GM12878 (cell line): ENCODE data around the gene CHL1. TPM values are rescaled to one million over a fixed set of nuclear protein-coding genes. Genes with fewer than 3 reads are reported as not detected.

Experiments
- ATAC-seq: fragments of 200-7000 bp; cut with Tn5 transposase; 3 replicates; pipeline ENCODE4 v1.9.1; 2020; ENCODE audit warnings: mild to moderate bottlenecking, moderate library complexity
- BruUV-seq: library from RNA; stranded (reverse); fragments of 400-500 nt; replicated peaks from 2 replicates; lab custom pipeline; 2021; lab: Mats Ljungman, UMichigan
- CTCF ChIA-PET: fragments of 300-600 bp; sonication (Branson Sonifier 250); formaldehyde crosslinking; extraction: SDS; loops from one replicate; lab custom pipeline; 2021; ENCODE audit warnings: inconsistent platforms; lab: Yijun Ruan, JAX
- POLR2A ChIA-PET: fragments of 350-600 bp; formaldehyde crosslinking; extraction: SDS; loops from one replicate; lab custom pipeline; 2021; ENCODE audit warnings: inconsistent platforms; lab: Charles Lee
- RAD21 ChIA-PET: fragments of 300-600 bp; sonication (Branson Sonifier 250); formaldehyde crosslinking; loops from one replicate; lab custom pipeline; 2023; ENCODE audit warnings: antibody characterized with exemption; ENCODE audit not compliant: unreplicated experiment; lab: Charles Lee
- SMC1A ChIA-PET: fragments of 300-600 bp; sonication (Branson Sonifier 250); formaldehyde crosslinking; loops from one replicate; lab custom pipeline; 2023; ENCODE audit not compliant: unreplicated experiment, uncharacterized antibody; lab: Charles Lee
- DNase-seq: peaks from one replicate; pipeline ENCODE4 v3.0.0-alpha.2; 2011; ENCODE audit warnings: low read depth, low spot score
- FAIRE-seq: peaks from 3 replicates; lab custom pipeline; 2011; peaks lifted over from hg19 to GRCh38; lab: Jason Lieb, UNC
- H2AFZ ChIP-seq: 2 replicates; pipeline ENCODE4 v1.6.0; 2011; ENCODE audit warnings: low read depth, low read length, control low read depth; ENCODE audit not compliant: control insufficient read depth
- H3K27ac ChIP-seq: 2 replicates; pipeline ENCODE4 v1.5.1; 2011; ENCODE audit warnings: control low read depth; ENCODE audit not compliant: control insufficient read depth, insufficient read depth
- H3K27me3 ChIP-seq, 2 experiments: replicated peaks in 1 of 2; 2 replicates each; pipeline versions ENCODE4 v1.6.0 to v1.6.1; 2011; ENCODE audit warnings: low read length in 1 of 2; ENCODE audit not compliant: control insufficient read depth in 2 of 2, insufficient read depth in 2 of 2
- H3K36me3 ChIP-seq, 2 experiments: 2 replicates each; pipeline ENCODE4 v1.5.1; 2011; ENCODE audit warnings: low read length in 1 of 2; ENCODE audit not compliant: control insufficient read depth in 2 of 2, insufficient read depth in 2 of 2
- H3K4me1 ChIP-seq: 2 replicates; pipeline ENCODE4 v1.6.1; 2011; ENCODE audit warnings: mild to moderate bottlenecking, low read length, moderate library complexity, mixed read lengths; ENCODE audit not compliant: control insufficient read depth, insufficient read depth
- H3K4me2 ChIP-seq: 2 replicates; pipeline ENCODE4 v1.6.0; 2011; ENCODE audit warnings: control low read depth; ENCODE audit not compliant: control insufficient read depth, insufficient read depth
- H3K4me3 ChIP-seq: fragments of 200-600 bp; sonication (generic); 2 replicates; pipeline ENCODE4 v1.5.1; 2016
- H3K79me2 ChIP-seq: 2 replicates; pipeline ENCODE4 v1.6.0; 2011; ENCODE audit warnings: low read length; ENCODE audit not compliant: control insufficient read depth, insufficient read depth
- H3K9ac ChIP-seq: 2 replicates; pipeline ENCODE4 v1.8.0; 2011; ENCODE audit warnings: low read length, control low read depth, mixed read lengths; ENCODE audit not compliant: control insufficient read depth, insufficient read depth
- H3K9me3 ChIP-seq: replicated peaks from 3 replicates; pipeline ENCODE4 v1.5.1; 2011; ENCODE audit warnings: mild to moderate bottlenecking, low read length; ENCODE audit not compliant: control insufficient read depth, insufficient read depth
- H4K20me1 ChIP-seq: 2 replicates; pipeline ENCODE4 v1.6.0; 2011; ENCODE audit not compliant: control insufficient read depth, insufficient read depth
- ASH2L ChIP-seq: fragments of 300-600, 200-600 bp; sonication (generic); IDR thresholded peaks from 2 replicates; pipeline ENCODE4 v1.6.1; 2017; ENCODE audit warnings: low read depth, mild to moderate bottlenecking, borderline replicate concordance
- ATF7 ChIP-seq: fragments of 450-650 bp; IDR thresholded peaks from 2 replicates; pipeline ENCODE4 v1.6.1; 2016; ENCODE audit warnings: low read depth, mild to moderate bottlenecking
- CTCF ChIP-seq, 3 experiments: IDR thresholded peaks in 2 of 3; conservative IDR thresholded peaks in 1 of 3; 2 replicates each; pipeline ENCODE4 v1.5.1; 2011; ENCODE audit warnings: low read depth in 3 of 3, low read length in 3 of 3, mild to moderate bottlenecking in 3 of 3, control low read depth in 2 of 3, moderate library complexity in 2 of 3, inconsistent platforms in 1 of 3, mixed read lengths in 1 of 3; ENCODE audit not compliant: control insufficient read depth in 2 of 3, insufficient read depth in 1 of 3; ENCODE audit errors: extremely low read depth in 1 of 3
- ESRRA ChIP-seq: IDR thresholded peaks from 2 replicates; pipeline ENCODE4 v1.6.1; 2012; ENCODE audit warnings: mild to moderate bottlenecking, low read length, improper control_type of control experiment
- GATAD2B ChIP-seq: fragments of 450-650 bp; conservative IDR thresholded peaks from 2 replicates; pipeline ENCODE4 v1.6.1; 2017; ENCODE audit warnings: low read depth, mild to moderate bottlenecking, moderate library complexity
- NBN ChIP-seq: fragments of 450-650 bp; IDR thresholded peaks from 2 replicates; pipeline ENCODE4 v1.6.1; 2016
- PAX8 ChIP-seq: fragments of 450-650 bp; IDR thresholded peaks from 2 replicates; pipeline ENCODE4 v1.6.1; 2017; ENCODE audit warnings: mild to moderate bottlenecking, moderate library complexity
- PBX3 ChIP-seq: IDR thresholded peaks from 2 replicates; pipeline ENCODE4 v1.6.1; 2011; ENCODE audit warnings: mild to moderate bottlenecking, low read depth, low read length, moderate library complexity; ENCODE audit not compliant: insufficient replicate concordance
- POLR2AphosphoS2 ChIP-seq: IDR thresholded peaks from 2 replicates; pipeline ENCODE4 v1.6.1; 2011; ENCODE audit warnings: low read depth, mild to moderate bottlenecking, low read length, improper control_type of control experiment, moderate library complexity
- RAD21 ChIP-seq: IDR thresholded peaks from 2 replicates; pipeline ENCODE4 v1.6.1; 2011; ENCODE audit warnings: mild to moderate bottlenecking, low read depth, low read length, moderate library complexity; ENCODE audit not compliant: insufficient read depth
- STAT1 ChIP-seq: fragments of 450-650 bp; conservative IDR thresholded peaks from 2 replicates; pipeline ENCODE4 v1.6.1; 2014; ENCODE audit warnings: antibody characterized with exemption, mild to moderate bottlenecking
- ZBTB11 ChIP-seq: fragments of 450-650 bp; formaldehyde crosslinking; IDR thresholded peaks from 2 replicates; pipeline ENCODE4 v1.5.0; 2022; ENCODE audit warnings: mild to moderate bottlenecking, missing genetic modification characterization
- ZNF384 ChIP-seq: IDR thresholded peaks from 2 replicates; pipeline ENCODE4 v1.6.1; 2012; ENCODE audit warnings: low read depth, mild to moderate bottlenecking, low read length, improper control_type of control experiment, borderline replicate concordance
- ZNF622 ChIP-seq: fragments of 450-650 bp; IDR thresholded peaks from 2 replicates; pipeline ENCODE4 v1.6.1; 2017; ENCODE audit warnings: mild to moderate bottlenecking, inconsistent platforms
- WGBS: methylation state at CpG from one replicate; pipeline ENCODE4 v1.1.6; 2016; ENCODE audit warnings: low lambda C conversion rate; ENCODE audit not compliant: insufficient replicate concordance, insufficient coverage; ENCODE audit errors: missing lambda C conversion rate; 5-methylcytosine and 5-hydroxymethylcytosine counted together
- in situ Hi-C: fragments of 300-500 bp; cut with MboI; formaldehyde crosslinking; loops from 9 replicates; pipeline ENCODE4 v1.14.3; 2018; ENCODE audit warnings: mixed read lengths
- intact Hi-C: fragments of 100-400 bp; cut with micrococcal nuclease; formaldehyde crosslinking; loops from one replicate; pipeline ENCODE4 v1.14.2; 2022; ENCODE audit not compliant: unreplicated experiment
- polyA plus RNA-seq, 11 experiments: library from polyadenylated mRNA; depleted of rRNA in 4 of 11; unstranded in 6 of 11; stranded (reverse) in 5 of 11; fragments of >200 nt; fragmentation: Nextera tagmentation in 4 of 11; fragmentation: Illumina TruSeq in 1 of 11; extraction: Ambion mirVana in 4 of 11; extraction: Trizol in 1 of 11; gene quantifications; 1 replicate in 1 of 11; 2 replicates in 10 of 11; pipeline versions ENCODE4 v1.2.1 to v1.2.3, GENCODE V29; 2011 to 2016; ENCODE audit warnings: inconsistent platforms in 2 of 11, missing spikeins in 2 of 11, low read depth in 1 of 11
- total RNA-seq, 4 experiments: library from RNA; depleted of rRNA in 3 of 4; stranded (reverse); fragments of >200 nt in 3 of 4; fragmentation: Illumina TruSeq in 1 of 4; extraction: Trizol in 1 of 4; gene quantifications; 2 replicates each; pipeline versions ENCODE4 v1.2.1 to v1.2.3, GENCODE V29; 2013 to 2021
- TF ChIP-seq, protein P1 (sequence below): IDR thresholded peaks from 2 replicates; pipeline ENCODE4 v1.6.1; 2012; ENCODE audit warnings: low read depth, low read length, improper control_type of control experiment

The CHL1 gene
- total and polyA plus RNA-seq, 10 of the 15 experiments (the other 5 are each of a cell fraction or from before 2014, with no cell fraction given): 0.71 to 30.4 (median 1.8) TPM

DNA sequence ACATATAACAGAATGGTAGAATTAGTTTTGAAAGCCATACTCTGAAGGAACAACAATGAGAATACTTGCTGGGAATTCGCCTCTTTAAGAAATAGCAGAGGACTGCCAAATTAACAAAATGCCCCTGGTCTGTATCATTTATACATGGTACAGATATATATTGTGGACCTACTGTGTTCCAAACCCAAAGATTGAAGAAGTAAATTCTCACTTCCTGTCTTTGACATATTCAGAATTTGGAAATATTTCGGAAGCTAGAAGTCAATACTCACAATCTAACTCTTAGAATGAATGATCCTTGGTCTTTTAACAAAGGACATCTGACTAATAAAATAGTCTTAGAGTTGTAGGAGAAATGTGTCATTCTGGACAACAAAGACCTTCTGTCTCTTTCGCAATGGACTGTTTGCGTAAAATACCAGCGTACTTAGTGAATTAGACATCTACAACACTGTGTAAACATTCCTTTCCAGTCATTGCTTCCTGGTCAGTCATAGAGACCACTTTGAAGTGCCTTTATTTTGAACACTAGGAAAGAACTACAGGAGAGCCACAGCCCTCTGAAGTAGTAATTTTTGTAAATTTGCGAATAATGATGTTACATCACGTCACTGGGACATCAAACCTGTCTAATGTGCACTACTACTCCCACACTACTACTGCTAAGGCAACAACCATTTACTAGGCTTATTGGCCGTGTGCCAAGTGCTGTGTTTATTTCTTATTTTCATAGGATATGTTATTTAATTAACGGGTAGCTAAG is 68.0 kb downstream of the CHL1 start:
- no peak for ATAC-seq
- H3K9me3 ChIP-seq: no peaks in the 10 kb centered on the region
- ChIA-PET POLR2A (no interaction called here), CTCF (no interaction called here), SMC1A (interaction anchor here (1.4 kb wide), 1 partner anchor 9 kb away, joined by 6 read pairs; no protein-coding TSS in a partner anchor), RAD21 (no interaction called here)
- TF ChIP-seq RAD21 (no peak), ATF7 (no peak), STAT1 (no peak), PAX8 (no peak), ZNF384 (no peak), PBX3 (no peak), POLR2AphosphoS2 (no peak), CTCF (IDR thresholded peaks at IDR 0.05 in 2 of 3, conservative IDR thresholded peaks at IDR 0.05 in 1 of 3; ENCODE audit: control insufficient read depth in 2 of 3, extremely low read depth in 1 of 3, insufficient read depth in 1 of 3, low read depth in 3 of 3, low read length in 3 of 3) (no peak), ZNF622 (no peak), GATAD2B (no peak), ESRRA (no peak), ASH2L (no peak), NBN (no peak), ZBTB11 (CRISPR knock-in tag) (no peak)
- TF ChIP-seq, protein P1, sequence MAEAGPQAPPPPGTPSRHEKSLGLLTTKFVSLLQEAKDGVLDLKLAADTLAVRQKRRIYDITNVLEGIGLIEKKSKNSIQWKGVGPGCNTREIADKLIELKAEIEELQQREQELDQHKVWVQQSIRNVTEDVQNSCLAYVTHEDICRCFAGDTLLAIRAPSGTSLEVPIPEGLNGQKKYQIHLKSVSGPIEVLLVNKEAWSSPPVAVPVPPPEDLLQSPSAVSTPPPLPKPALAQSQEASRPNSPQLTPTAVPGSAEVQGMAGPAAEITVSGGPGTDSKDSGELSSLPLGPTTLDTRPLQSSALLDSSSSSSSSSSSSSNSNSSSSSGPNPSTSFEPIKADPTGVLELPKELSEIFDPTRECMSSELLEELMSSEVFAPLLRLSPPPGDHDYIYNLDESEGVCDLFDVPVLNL: no peak
- no peaks in the 10 kb centered on the region for H3K27me3 ChIP-seq
- H3K4me2 ChIP-seq: no peak overlapping the region
- 45% methylated on average over 9 of the region's 9 CpGs for WGBS
- H3K27ac ChIP-seq: no peak overlapping the region
- no peak for FAIRE-seq
- no peak overlapping the region for H2AFZ ChIP-seq
- no peaks in the 10 kb centered on the region for H3K79me2 ChIP-seq
- BruUV-seq: no TSS peak
- no peak overlapping the region for H3K4me3 ChIP-seq
- no peaks in the 10 kb centered on the region for H3K4me1 ChIP-seq
- H4K20me1 ChIP-seq: no peaks in the 10 kb centered on the region
- intact Hi-C loops (no loop called here), in situ Hi-C loops (no loop called here)
- no peaks in the 10 kb centered on the region for H3K36me3 ChIP-seq
- no peak overlapping the region for H3K9ac ChIP-seq
- no peak for DNase-seq
